ENCODE measurements around the gene RAB10. TPM values are rescaled to one million over a fixed set of nuclear protein-coding genes. Genes with fewer than 3 reads are reported as not detected.

RAB10 gene
- total and polyA plus RNA-seq, 9 of the 15 experiments (the other 6 are each of a cell fraction or from before 2014, with no cell fraction given) = 25.1 to 214 (median 157) TPM

GRCh38 chr2:26011609-26011989, 22.3 kb upstream of the RAB10 start (continued):
- TF ChIP-seq CHAMP1 (IDR thresholded peaks at IDR 0.05) (no peak), TCFL5 (CRISPR knock-in tag; conservative IDR thresholded peaks at IDR 0.05) (no peak), MLX (CRISPR knock-in tag; conservative IDR thresholded peaks at IDR 0.05) (no peak), PBX2 (CRISPR knock-in tag; IDR thresholded peaks at IDR 0.05; ENCODE audit: low read depth) (no peak), PBX2 (tag; conservative IDR thresholded peaks at IDR 0.05; ENCODE audit: low read depth) (peak; percentile 56), POLR3G (IDR thresholded peaks at IDR 0.05; ENCODE audit: extremely low read depth, insufficient read length, insufficient replicate concordance) (no peak), BRF1 (IDR thresholded peaks at IDR 0.05; ENCODE audit: borderline replicate concordance, extremely low read depth, insufficient read length) (no peak), MAX (CRISPR knock-in tag; IDR thresholded peaks at IDR 0.05) (0 out of 2 replicates have a peak, but pooled peaks have one; percentile 14), ZNF224 (CRISPR knock-in tag; IDR thresholded peaks at IDR 0.05) (no peak), CEBPG (CRISPR knock-in tag; IDR thresholded peaks at IDR 0.05) (0 out of 2 replicates have a peak, but pooled peaks have one; percentile 16), CEBPG (tag; conservative IDR thresholded peaks at IDR 0.05 in 1 of 2, IDR thresholded peaks at IDR 0.05 in 1 of 2) (no peak), ZNF583 (CRISPR knock-in tag; IDR thresholded peaks at IDR 0.05) (no peak), ZNF780A (CRISPR knock-in tag; IDR thresholded peaks at IDR 0.05) (no peak), THRAP3 (IDR thresholded peaks at IDR 0.05; ENCODE audit: borderline replicate concordance) (no peak), NCOA6 (IDR thresholded peaks at IDR 0.05) (no peak)
